IPS-20b (cell line): ENCODE results near the gene FAM20B.

Experiments used
- H3K27ac ChIP-seq: one replicate; pipeline ENCODE4 v1.5.1; 2013; ENCODE audit warnings: low read length
- H3K27me3 ChIP-seq: 2 replicates; pipeline ENCODE4 v1.6.1; 2013; ENCODE audit warnings: mild to moderate bottlenecking, low read length, inconsistent platforms; ENCODE audit not compliant: insufficient read depth
- H3K36me3 ChIP-seq: 2 replicates; pipeline ENCODE4 v1.6.1; 2013; ENCODE audit warnings: low read depth, mild to moderate bottlenecking, inconsistent platforms, low read length, moderate library complexity; ENCODE audit not compliant: insufficient read depth
- H3K4me1 ChIP-seq: 2 replicates; pipeline ENCODE4 v1.6.1; 2013; ENCODE audit warnings: mild to moderate bottlenecking, control low read depth, inconsistent platforms, low read length, moderate library complexity; ENCODE audit not compliant: insufficient read depth
- H3K4me3 ChIP-seq: 2 replicates; pipeline ENCODE4 v1.5.1; 2013; ENCODE audit warnings: mild to moderate bottlenecking, low read length, inconsistent platforms
- H3K9ac ChIP-seq: 2 replicates; pipeline ENCODE4 v1.6.1; 2013; ENCODE audit warnings: low read depth, mild to moderate bottlenecking, inconsistent platforms, low read length, moderate library complexity
- H3K9me3 ChIP-seq: 2 replicates; pipeline ENCODE4 v1.6.1; 2013; ENCODE audit warnings: mild to moderate bottlenecking, low read depth, low read length, inconsistent platforms; ENCODE audit not compliant: insufficient read depth

Gene FAM20B

GRCh38 chr1:179082999-179083335, 57.3 kb downstream of the FAM20B start:
- Histone ChIP-seq H3K4me1 (peaks cover 17% of the 10 kb centered on the region), H3K27ac (no peak overlapping the region), H3K4me3 (peak overlapping the region; percentile 84), H3K27me3 (peaks cover 8% of the 10 kb centered on the region; the same call in 1 of the 2 replicates), H3K9ac (peak overlapping the region; percentile 64; the same call in 1 of the 2 replicates), H3K9me3 (no peaks in the 10 kb centered on the region), H3K36me3 (peaks cover 8% of the 10 kb centered on the region; the same call in 1 of the 2 replicates)

- H3K27me3 ChIP-seq, result peaks cover 8% of the 10 kb centered on the region; the same call in 1 of the 2 replicates
- no peaks in the 10 kb centered on the region for H3K9me3 ChIP-seq
- peaks cover 18% of the 10 kb centered on the region for H3K4me1 ChIP-seq
- H3K36me3 ChIP-seq, result peaks cover 11% of the 10 kb centered on the region; the same call in 1 of the 2 replicates
- H3K4me3 ChIP-seq, result no peak overlapping the region
- H3K27ac ChIP-seq, result no peak overlapping the region
- no peak overlapping the region for H3K9ac ChIP-seq
Observed at GRCh38 chr1:179083533-179083932, 57.8 kb downstream of the FAM20B start.

GRCh38 chr1:179087665-179088064, 62.0 kb downstream of the FAM20B start:
- Histone ChIP-seq H3K27me3 (peaks cover 6% of the 10 kb centered on the region; the same call in 1 of the 2 replicates), H3K4me1 (peaks cover 11% of the 10 kb centered on the region), H3K4me3 (peak overlapping the region; percentile 59), H3K9ac (peak overlapping the region; percentile 65; the same call in 1 of the 2 replicates), H3K9me3 (no peaks in the 10 kb centered on the region), H3K27ac (peak overlapping the region; percentile 32), H3K36me3 (peaks cover 37% of the 10 kb centered on the region)

GRCh38 chr1:179089827-179090482, 64.3 kb downstream of the FAM20B start:
- Histone ChIP-seq H3K27me3 (no peaks in the 10 kb centered on the region), H3K27ac (no peak overlapping the region), H3K9me3 (no peaks in the 10 kb centered on the region), H3K36me3 (peaks cover 59% of the 10 kb centered on the region), H3K9ac (no peak overlapping the region), H3K4me1 (peaks cover 11% of the 10 kb centered on the region), H3K4me3 (no peak overlapping the region)

GRCh38 chr1:179090522-179090921, 64.8 kb downstream of the FAM20B start:
- H3K9ac ChIP-seq, result no peak overlapping the region
- H3K4me1 ChIP-seq, result peaks cover 11% of the 10 kb centered on the region
- H3K4me3 ChIP-seq, result no peak overlapping the region

GRCh38 chr1:179090923-179091322, 65.2 kb downstream of the FAM20B start:
- Histone ChIP-seq H3K4me3 (no peak overlapping the region), H3K36me3 (peaks cover 63% of the 10 kb centered on the region), H3K27me3 (no peaks in the 10 kb centered on the region), H3K4me1 (peaks cover 11% of the 10 kb centered on the region), H3K9ac (no peak overlapping the region), H3K27ac (no peak overlapping the region), H3K9me3 (no peaks in the 10 kb centered on the region)

More at GRCh38 chr1:179090522-179090921, 64.8 kb downstream of the FAM20B start:
- no peaks in the 10 kb centered on the region for H3K27me3 ChIP-seq
- H3K9me3 ChIP-seq, result no peaks in the 10 kb centered on the region
- peaks cover 63% of the 10 kb centered on the region for H3K36me3 ChIP-seq
- H3K27ac ChIP-seq, result no peak overlapping the region

- Histone ChIP-seq H3K27ac (no peak overlapping the region), H3K9ac (no peak overlapping the region), H3K9me3 (no peaks in the 10 kb centered on the region), H3K36me3 (peaks cover 63% of the 10 kb centered on the region), H3K4me3 (no peak overlapping the region), H3K27me3 (no peaks in the 10 kb centered on the region), H3K4me1 (peaks cover 11% of the 10 kb centered on the region)
Observed at GRCh38 chr1:179091691-179092165, 66.0 kb downstream of the FAM20B start.

GRCh38 chr1:179092896-179093461, 67.3 kb downstream of the FAM20B start:
- Histone ChIP-seq H3K9me3 (no peaks in the 10 kb centered on the region), H3K27ac (no peak overlapping the region), H3K4me3 (no peak overlapping the region), H3K27me3 (no peaks in the 10 kb centered on the region), H3K9ac (no peak overlapping the region), H3K4me1 (peaks cover 1% of the 10 kb centered on the region; the same call in 1 of the 2 replicates), H3K36me3 (peaks cover 75% of the 10 kb centered on the region)

GRCh38 chr1:179094818-179095217, 69.1 kb downstream of the FAM20B start:
- no peak overlapping the region for H3K27ac ChIP-seq
- H3K36me3 ChIP-seq, result peaks cover 69% of the 10 kb centered on the region

GRCh38 chr1:179095377-179095776, 69.7 kb downstream of the FAM20B start:
- Histone ChIP-seq H3K4me1 (peaks cover 5% of the 10 kb centered on the region; the same call in 1 of the 2 replicates), H3K27me3 (no peaks in the 10 kb centered on the region), H3K4me3 (no peak overlapping the region), H3K9ac (no peak overlapping the region), H3K27ac (no peak overlapping the region), H3K36me3 (peaks cover 66% of the 10 kb centered on the region), H3K9me3 (no peaks in the 10 kb centered on the region)

More at GRCh38 chr1:179094818-179095217, 69.1 kb downstream of the FAM20B start:
- Histone ChIP-seq H3K27me3 (no peaks in the 10 kb centered on the region), H3K4me1 (peaks cover 5% of the 10 kb centered on the region; the same call in 1 of the 2 replicates), H3K9me3 (no peaks in the 10 kb centered on the region), H3K9ac (no peak overlapping the region), H3K4me3 (no peak overlapping the region)

- peaks cover 61% of the 10 kb centered on the region for H3K36me3 ChIP-seq
Observed at GRCh38 chr1:179095924-179096323, 70.2 kb downstream of the FAM20B start.

GRCh38 chr1:179099891-179100290, 74.2 kb downstream of the FAM20B start:
- H3K27ac ChIP-seq, result no peak overlapping the region
- no peak overlapping the region for H3K9ac ChIP-seq
- no peaks in the 10 kb centered on the region for H3K9me3 ChIP-seq
- peaks cover 5% of the 10 kb centered on the region; the same call in 1 of the 2 replicates for H3K4me1 ChIP-seq
- H3K27me3 ChIP-seq, result no peaks in the 10 kb centered on the region
- H3K4me3 ChIP-seq, result no peak overlapping the region
- H3K36me3 ChIP-seq, result peaks cover 25% of the 10 kb centered on the region

More at GRCh38 chr1:179095924-179096323, 70.2 kb downstream of the FAM20B start:
- no peaks in the 10 kb centered on the region for H3K27me3 ChIP-seq
- no peak overlapping the region for H3K4me3 ChIP-seq
- no peaks in the 10 kb centered on the region for H3K9me3 ChIP-seq
- H3K27ac ChIP-seq, result no peak overlapping the region
- H3K9ac ChIP-seq, result no peak overlapping the region
- peaks cover 5% of the 10 kb centered on the region; the same call in 1 of the 2 replicates for H3K4me1 ChIP-seq
